ENCODE data around the gene WDR1.

GRCh38 chr4:10158333-10158942 is 41.8 kb upstream of the WDR1 start:
- no peak for TF ChIP-seq EZH2 (IDR thresholded peaks at IDR 0.05)
- no peak for TF ChIP-seq POLR2AphosphoS5 (IDR thresholded peaks at IDR 0.05; ENCODE audit: borderline replicate concordance, low read depth, low read length)
- TF ChIP-seq FOXP2 (optimal IDR thresholded peaks at IDR 0.05; ENCODE audit: control extremely low read depth, extremely low read length, insufficient read depth) = no peak
